Endodermal cell (in vitro differentiated cells): ENCODE results near the gene MTF1. TPM values are rescaled to one million over a fixed set of nuclear protein-coding genes. Genes with fewer than 3 reads are reported as not detected.

Source experiments
- DNase-seq: peaks from one replicate; pipeline ENCODE4 v3.0.0-alpha.2; 2017
- H3K27ac ChIP-seq: 2 replicates; pipeline ENCODE4 v1.5.1; 2013; ENCODE audit warnings: mild to moderate bottlenecking, low read depth, low read length, moderate library complexity
- H3K27me3 ChIP-seq: 2 replicates; pipeline ENCODE4 v1.6.1; 2013; ENCODE audit warnings: mild to moderate bottlenecking, low read length, moderate library complexity; ENCODE audit not compliant: insufficient read depth, control insufficient read depth, poor library complexity, severe bottlenecking
- H3K36me3 ChIP-seq: 2 replicates; pipeline ENCODE4 v1.7.0; 2013; ENCODE audit warnings: mild to moderate bottlenecking, low read length, moderate library complexity; ENCODE audit not compliant: control insufficient read depth, insufficient read depth
- H3K4me1 ChIP-seq: one replicate; pipeline ENCODE4 v1.7.0; 2013; ENCODE audit warnings: low read length; ENCODE audit not compliant: control insufficient read depth, insufficient read depth
- H3K4me3 ChIP-seq: 2 replicates; pipeline ENCODE4 v1.5.1; 2013; ENCODE audit warnings: mild to moderate bottlenecking, low read length, moderate library complexity
- H3K9ac ChIP-seq: 2 replicates; pipeline ENCODE4 v1.6.1; 2013; ENCODE audit warnings: mild to moderate bottlenecking, low read length, moderate library complexity; ENCODE audit not compliant: poor library complexity, severe bottlenecking; ENCODE audit errors: extremely low read depth
- H3K9me3 ChIP-seq: 2 replicates; pipeline ENCODE4 v1.6.1; 2013; ENCODE audit warnings: mild to moderate bottlenecking, low read length, moderate library complexity; ENCODE audit not compliant: control insufficient read depth
- H3K27ac Mint-ChIP-seq: 2 replicates; pipeline ENCODE4 v1.8.0; 2020; ENCODE audit warnings: mixed read lengths
- H3K27me3 Mint-ChIP-seq: 2 replicates; pipeline ENCODE4 v1.8.0; 2021; ENCODE audit warnings: mild to moderate bottlenecking, mixed read lengths; ENCODE audit not compliant: insufficient read depth
- H3K36me3 Mint-ChIP-seq: 2 replicates; pipeline ENCODE4 v1.8.0; 2020; ENCODE audit warnings: low read depth, mixed read lengths
- H3K4me1 Mint-ChIP-seq: 2 replicates; pipeline ENCODE4 v1.8.0; 2020; ENCODE audit warnings: mixed read lengths
- H3K4me3 Mint-ChIP-seq: 2 replicates; pipeline ENCODE4 v1.8.0; 2020; ENCODE audit warnings: mild to moderate bottlenecking, moderate library complexity, mixed read lengths
- H3K9me3 Mint-ChIP-seq: 2 replicates; pipeline ENCODE4 v1.8.0; 2020; ENCODE audit warnings: mild to moderate bottlenecking, mixed read lengths
- WGBS, 2 experiments: methylation state at CpG; one replicate each; pipeline versions ENCODE4 v1.1.5 to v1.1.7; 2013; ENCODE audit warnings: missing lambda C conversion rate in 2 of 2, mixed read lengths in 1 of 2; ENCODE audit not compliant: insufficient coverage in 1 of 2, insufficient read length in 1 of 2; 5-methylcytosine and 5-hydroxymethylcytosine counted together
- total RNA-seq, 2 donors: library from RNA; stranded (reverse); fragmentation: NEBNext Ultra II Directional in 1 of 2; extraction: Animal tissue kit (Norgen Biotek cat#: 25700) in 1 of 2; gene quantifications; 2 replicates in 1 of 2; 3 replicates in 1 of 2; pipeline ENCODE4 v1.2.1, GENCODE V29; 2021
- TF ChIP-seq, protein P1 (sequence below): fragments of 200-600 bp; sonication (generic); conservative IDR thresholded peaks from 2 replicates; pipeline ENCODE4 v1.5.0; 2021; ENCODE audit warnings: antibody characterized with exemption, mild to moderate bottlenecking

The MTF1 gene
- total RNA-seq, 2 donors from 2014 or later, result 16.6 to 17.1 TPM

DNA sequence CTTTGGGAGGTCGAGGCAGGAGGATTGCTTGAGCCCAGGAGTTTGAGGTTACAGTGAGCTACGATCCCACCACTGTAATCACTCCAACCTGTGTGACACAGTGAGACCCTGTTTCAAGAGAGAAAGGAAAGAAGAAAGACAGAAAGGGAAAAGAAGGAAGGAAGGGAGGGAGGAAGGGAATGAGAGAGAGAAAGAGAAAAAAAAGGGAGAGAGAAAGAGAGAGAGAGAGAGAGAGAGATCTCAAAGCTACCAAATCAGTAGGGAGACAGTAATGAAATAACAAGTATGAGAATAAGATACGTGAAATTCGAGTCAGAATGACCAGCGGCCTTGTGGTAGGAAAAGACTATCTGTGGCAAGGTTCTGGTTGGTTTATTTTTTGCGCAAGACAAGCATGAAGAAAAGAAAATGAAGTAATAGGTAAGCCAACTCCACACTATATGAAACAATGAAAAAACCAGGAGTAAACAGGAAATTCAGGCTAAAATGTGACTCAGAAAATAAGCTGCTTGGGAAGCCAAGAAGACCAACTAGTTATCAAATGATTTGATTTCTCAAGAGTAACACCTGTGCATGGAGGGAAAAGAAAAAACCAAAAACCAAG lies 8.9 kb downstream of the MTF1 start:
- Mint-ChIP-seq H3K27ac (no peak overlapping the region), H3K9me3 (no peaks in the 10 kb centered on the region), H3K4me1 (no peaks in the 10 kb centered on the region), H3K27me3 (no peaks in the 10 kb centered on the region), H3K36me3 (peaks cover 19% of the 10 kb centered on the region), H3K4me3 (no peak overlapping the region)
- no peaks in the 10 kb centered on the region for H3K4me1 ChIP-seq
- peaks cover 6% of the 10 kb centered on the region for H3K36me3 ChIP-seq
- TF ChIP-seq, protein P1, sequence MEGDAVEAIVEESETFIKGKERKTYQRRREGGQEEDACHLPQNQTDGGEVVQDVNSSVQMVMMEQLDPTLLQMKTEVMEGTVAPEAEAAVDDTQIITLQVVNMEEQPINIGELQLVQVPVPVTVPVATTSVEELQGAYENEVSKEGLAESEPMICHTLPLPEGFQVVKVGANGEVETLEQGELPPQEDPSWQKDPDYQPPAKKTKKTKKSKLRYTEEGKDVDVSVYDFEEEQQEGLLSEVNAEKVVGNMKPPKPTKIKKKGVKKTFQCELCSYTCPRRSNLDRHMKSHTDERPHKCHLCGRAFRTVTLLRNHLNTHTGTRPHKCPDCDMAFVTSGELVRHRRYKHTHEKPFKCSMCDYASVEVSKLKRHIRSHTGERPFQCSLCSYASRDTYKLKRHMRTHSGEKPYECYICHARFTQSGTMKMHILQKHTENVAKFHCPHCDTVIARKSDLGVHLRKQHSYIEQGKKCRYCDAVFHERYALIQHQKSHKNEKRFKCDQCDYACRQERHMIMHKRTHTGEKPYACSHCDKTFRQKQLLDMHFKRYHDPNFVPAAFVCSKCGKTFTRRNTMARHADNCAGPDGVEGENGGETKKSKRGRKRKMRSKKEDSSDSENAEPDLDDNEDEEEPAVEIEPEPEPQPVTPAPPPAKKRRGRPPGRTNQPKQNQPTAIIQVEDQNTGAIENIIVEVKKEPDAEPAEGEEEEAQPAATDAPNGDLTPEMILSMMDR, result no peak
- no peaks in the 10 kb centered on the region for H3K27me3 ChIP-seq
- H3K9me3 ChIP-seq, result no peaks in the 10 kb centered on the region
- no peak overlapping the region for H3K9ac ChIP-seq
- 86 to 95% methylated on average over 4 to 5 of the region's 6 CpGs for WGBS, 2 experiments
- H3K27ac ChIP-seq, result no peak overlapping the region
- no peak overlapping the region for H3K4me3 ChIP-seq
- no peak for DNase-seq

DNA sequence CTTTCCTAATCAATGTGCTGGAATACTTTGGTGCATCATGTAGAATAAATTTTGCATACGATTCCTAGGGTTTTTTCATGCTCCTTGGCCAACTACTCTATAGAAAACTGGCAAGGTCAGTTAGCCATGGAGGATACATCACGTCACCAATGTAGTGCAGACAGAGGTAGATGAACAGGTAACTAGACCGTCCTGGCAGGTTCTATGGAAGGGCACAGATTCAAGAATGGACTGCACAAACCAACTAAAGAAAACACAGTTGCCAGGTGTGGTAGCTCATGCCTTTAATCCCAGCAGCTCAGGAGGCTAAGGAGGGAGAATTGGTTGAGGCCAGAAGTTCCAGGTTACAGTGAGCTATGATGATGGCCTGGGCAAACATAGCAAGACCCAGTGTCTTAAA lies 9.9 kb downstream of the MTF1 start:
- 77 to 91% methylated on average over 3 of the region's 3 CpGs for WGBS, 2 experiments
- H3K4me3 Mint-ChIP-seq, result no peak overlapping the region
- peaks cover 8% of the 10 kb centered on the region for H3K4me1 Mint-ChIP-seq

DNA sequence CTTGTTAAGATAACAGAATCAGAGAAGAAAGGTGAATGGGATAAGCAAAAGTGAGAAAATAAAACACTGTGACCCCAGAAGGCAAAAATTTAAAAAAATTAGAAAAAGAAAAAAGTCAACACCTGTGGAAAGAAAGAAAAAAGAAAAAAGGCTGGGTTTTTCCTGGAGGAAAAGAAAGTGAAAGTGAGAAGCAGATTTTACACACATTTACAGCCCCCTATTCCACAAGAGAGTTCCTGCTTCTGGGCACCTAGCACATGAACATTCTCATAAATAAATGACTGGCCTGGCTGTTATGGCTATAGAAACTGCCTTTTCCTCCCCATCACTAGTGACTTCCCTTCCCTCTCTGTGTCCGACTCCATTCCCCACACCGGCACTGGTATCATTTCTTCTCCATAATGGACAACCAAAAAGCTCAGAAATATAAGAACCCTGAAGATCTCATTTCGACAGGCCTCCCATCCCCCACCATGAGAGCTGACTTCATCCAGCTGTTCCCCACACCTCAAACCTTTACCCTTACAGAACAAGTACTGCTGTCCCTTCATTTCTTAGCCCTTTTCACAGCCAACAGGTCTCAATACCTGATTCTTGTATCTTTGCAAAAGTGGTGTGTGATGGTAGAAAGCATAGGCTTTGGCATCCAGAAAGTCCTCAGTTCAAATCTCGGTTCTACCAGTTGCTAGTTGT lies 12.6 kb downstream of the MTF1 start:
- TF ChIP-seq, protein P1, result no peak
- peaks cover 11% of the 10 kb centered on the region for H3K36me3 Mint-ChIP-seq
- Histone ChIP-seq H3K27me3 (no peaks in the 10 kb centered on the region), H3K4me3 (no peak overlapping the region), H3K36me3 (no peaks in the 10 kb centered on the region), H3K9me3 (no peaks in the 10 kb centered on the region), H3K27ac (no peak overlapping the region), H3K4me1 (peaks cover 8% of the 10 kb centered on the region), H3K9ac (no peak overlapping the region)
- H3K4me3 Mint-ChIP-seq, result no peak overlapping the region
- H3K4me1 Mint-ChIP-seq, result peaks cover 22% of the 10 kb centered on the region
- no peak for DNase-seq
- H3K27me3 Mint-ChIP-seq, result no peaks in the 10 kb centered on the region
- no peak overlapping the region for H3K27ac Mint-ChIP-seq
- WGBS, 2 experiments, result 93% methylated on average over 3 to 4 of the region's 4 CpGs
- no peaks in the 10 kb centered on the region for H3K9me3 Mint-ChIP-seq

More for the DNA sequence above, 9.9 kb downstream of the MTF1 start:
- no peak overlapping the region for H3K27ac ChIP-seq
- no peaks in the 10 kb centered on the region for H3K36me3 ChIP-seq
- H3K27me3 Mint-ChIP-seq, result no peaks in the 10 kb centered on the region
- DNase-seq, result no peak
- no peak overlapping the region for H3K27ac Mint-ChIP-seq
- H3K4me1 ChIP-seq, result peaks cover under 1% of the 10 kb centered on the region
- H3K9ac ChIP-seq, result no peak overlapping the region
- no peaks in the 10 kb centered on the region for H3K27me3 ChIP-seq
- peaks cover 19% of the 10 kb centered on the region for H3K36me3 Mint-ChIP-seq
- H3K9me3 Mint-ChIP-seq, result no peaks in the 10 kb centered on the region
- H3K4me3 ChIP-seq, result no peak overlapping the region
- H3K9me3 ChIP-seq, result no peaks in the 10 kb centered on the region
- TF ChIP-seq, protein P1, result no peak
